ENCODE data around the gene TNS1. TPM values are rescaled to one million over a fixed set of nuclear protein-coding genes. Genes with fewer than 3 reads are reported as not detected.

The TNS1 gene
- total RNA-seq, 1 experiment from 2014 or later = 0.49 TPM

GRCh38 chr2:217889656-217890055 is 113.1 kb downstream of the TNS1 start:
- H3K4me1 ChIP-seq (ENCODE audit: control insufficient read depth, insufficient read depth, low read length) = no peaks in the 10 kb centered on the region
- DNase-seq (ENCODE audit: low read depth, low spot score) (no peak), ATAC-seq (no peak)
- no peak overlapping the region for H3K27ac ChIP-seq (ENCODE audit: low read length)
- in situ Hi-C loops (cut with HindIII; ENCODE audit: low pct_unique_long_range_greater_than_20kb, low sequenced_read_pairs) = no loop called here
- no peaks in the 10 kb centered on the region; the same call in 1 of the 2 replicates for H3K27me3 ChIP-seq (ENCODE audit: control insufficient read depth, insufficient read depth, low read length)
- H3K36me3 ChIP-seq (ENCODE audit: control insufficient read depth, insufficient read depth, low read length) = no peaks in the 10 kb centered on the region
- POLR2A ChIA-PET = no interaction called here
- TF ChIP-seq CTCF (IDR thresholded peaks at IDR 0.05) = no peak
- TF ChIP-seq POLR2AphosphoS5 (IDR thresholded peaks at IDR 0.05; ENCODE audit: low read depth, low read length) = no peak
- TF ChIP-seq TCF7L2 (IDR thresholded peaks at IDR 0.05; ENCODE audit: low read depth, low read length) = no peak
- no peak for TF ChIP-seq SIN3A (IDR thresholded peaks at IDR 0.05; ENCODE audit: borderline replicate concordance, insufficient read depth, low read depth, low read length)
- no peak for TF ChIP-seq REST (IDR thresholded peaks at IDR 0.05; ENCODE audit: insufficient read depth in 1 of 2, low read depth in 2 of 2, low read length in 1 of 2)
- H3K9me3 ChIP-seq (ENCODE audit: control insufficient read depth, insufficient read depth, low read depth, low read length) = no peaks in the 10 kb centered on the region
- intact Hi-C loops (cut with micrococcal nuclease; ENCODE audit: unreplicated experiment) = no loop called here
- no peak overlapping the region for H3K4me3 ChIP-seq (ENCODE audit: low read depth in 2 of 2, low read length in 2 of 2)
- CTCF ChIA-PET = interaction anchor here (0.6 kb wide), 1 partner anchor 81 kb away, joined by 4 read pairs; no protein-coding TSS in a partner anchor
- no TSS peak for BruUV-seq (replicated peaks)

GRCh38 chr2:217887841-217888701 is 114.7 kb downstream of the TNS1 start:
- BruUV-seq (replicated peaks) = no TSS peak
- no peak overlapping the region for H3K4me3 ChIP-seq (ENCODE audit: low read depth in 2 of 2, low read length in 2 of 2)
- DNase-seq (ENCODE audit: low read depth, low spot score) (no peak), ATAC-seq (no peak)
- in situ Hi-C loops (cut with HindIII; ENCODE audit: low pct_unique_long_range_greater_than_20kb, low sequenced_read_pairs) = no loop called here
- intact Hi-C loops (cut with micrococcal nuclease; ENCODE audit: unreplicated experiment) = no loop called here
- CTCF ChIA-PET = no interaction called here
- H3K36me3 ChIP-seq (ENCODE audit: control insufficient read depth, insufficient read depth, low read length) = no peaks in the 10 kb centered on the region
- no peaks in the 10 kb centered on the region for H3K9me3 ChIP-seq (ENCODE audit: control insufficient read depth, insufficient read depth, low read depth, low read length)
- no peaks in the 10 kb centered on the region for H3K4me1 ChIP-seq (ENCODE audit: control insufficient read depth, insufficient read depth, low read length)
- H3K27ac ChIP-seq (ENCODE audit: low read length) = no peak overlapping the region
- no peaks in the 10 kb centered on the region; the same call in 1 of the 2 replicates for H3K27me3 ChIP-seq (ENCODE audit: control insufficient read depth, insufficient read depth, low read length)
- POLR2A ChIA-PET = no interaction called here
- no peak for TF ChIP-seq SIN3A (IDR thresholded peaks at IDR 0.05; ENCODE audit: borderline replicate concordance, insufficient read depth, low read depth, low read length)
- no peak for TF ChIP-seq REST (IDR thresholded peaks at IDR 0.05; ENCODE audit: insufficient read depth in 1 of 2, low read depth in 2 of 2, low read length in 1 of 2)
- TF ChIP-seq POLR2AphosphoS5 (IDR thresholded peaks at IDR 0.05; ENCODE audit: low read depth, low read length) = no peak
- no peak for TF ChIP-seq TCF7L2 (IDR thresholded peaks at IDR 0.05; ENCODE audit: low read depth, low read length)
- TF ChIP-seq CTCF (IDR thresholded peaks at IDR 0.05) = no peak

All from Panc1 (cell line).